Epithelial cell of umbilical artery (primary cell): ENCODE data around the gene FBXL2. TPM values are rescaled to one million over a fixed set of nuclear protein-coding genes. Genes with fewer than 3 reads are reported as not detected.

Experiments used
- total RNA-seq: library from RNA; depleted of rRNA; stranded (reverse); fragments of >200 nt; gene quantifications from 2 replicates; pipeline ENCODE4 v1.2.3, GENCODE V29; 2014

FBXL2 gene, protein sequence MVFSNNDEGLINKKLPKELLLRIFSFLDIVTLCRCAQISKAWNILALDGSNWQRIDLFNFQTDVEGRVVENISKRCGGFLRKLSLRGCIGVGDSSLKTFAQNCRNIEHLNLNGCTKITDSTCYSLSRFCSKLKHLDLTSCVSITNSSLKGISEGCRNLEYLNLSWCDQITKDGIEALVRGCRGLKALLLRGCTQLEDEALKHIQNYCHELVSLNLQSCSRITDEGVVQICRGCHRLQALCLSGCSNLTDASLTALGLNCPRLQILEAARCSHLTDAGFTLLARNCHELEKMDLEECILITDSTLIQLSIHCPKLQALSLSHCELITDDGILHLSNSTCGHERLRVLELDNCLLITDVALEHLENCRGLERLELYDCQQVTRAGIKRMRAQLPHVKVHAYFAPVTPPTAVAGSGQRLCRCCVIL
- total RNA-seq: 12.7 and 21.1 TPM in 2 replicates

DNA sequence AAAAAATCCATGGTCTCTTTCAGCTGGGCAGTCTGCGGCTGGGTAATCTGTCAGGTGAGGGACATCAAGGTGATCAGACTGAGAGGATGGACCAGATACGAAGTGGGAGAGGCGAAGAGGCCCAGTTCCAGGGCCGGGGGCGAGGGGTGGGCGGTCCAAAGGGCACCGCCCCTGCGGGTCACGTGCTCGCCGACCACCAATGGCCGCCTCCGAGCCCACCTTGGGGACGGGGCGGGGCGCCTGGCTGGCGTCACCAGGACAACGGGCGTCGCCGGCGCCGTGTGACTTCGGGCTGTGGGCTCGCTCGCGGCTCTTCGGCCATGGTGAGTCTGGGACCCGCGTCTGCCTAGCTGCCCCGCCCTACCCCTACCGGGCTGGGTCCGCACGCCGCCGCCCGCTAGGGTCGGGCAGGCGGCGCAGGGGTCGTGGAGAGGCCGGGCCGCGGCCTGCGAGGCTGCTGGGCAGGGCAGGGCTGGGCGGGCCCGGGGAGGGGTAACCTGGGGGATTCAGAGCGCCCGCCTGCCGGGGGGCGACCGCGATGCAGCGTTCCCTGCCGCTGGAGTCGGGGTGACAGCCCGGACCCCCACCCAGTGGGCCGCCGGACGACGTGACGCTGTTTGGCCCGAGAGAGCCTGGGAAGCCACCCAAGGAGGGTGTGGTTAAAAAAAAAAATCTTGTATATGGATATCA, at the start of gene FBXL2:
TSS of gene FBXL2 (plus strand) at position 250 of the 690 bp plus-strand sequence. CDS start at position 321, 71 bp downstream.

Other genes starting within 250 kb of the FBXL2 start
- gene GLB1, start 180.3 kb upstream of the FBXL2 start, total RNA-seq: 41.9 and 48.8 TPM in 2 replicates
- gene TMPPE, start 180.3 kb upstream of the FBXL2 start, total RNA-seq: 4.5 and 7.0 TPM in 2 replicates
- 103 and 150 TPM in 2 replicates for gene CRTAP, start 163.4 kb upstream of the FBXL2 start, total RNA-seq
- 5.2 and 9.1 TPM in 2 replicates for gene SUSD5, start 58.6 kb upstream of the FBXL2 start, total RNA-seq
- 62.7 and 76.1 TPM in 2 replicates for gene UBP1, start 163.0 kb downstream of the FBXL2 start, total RNA-seq